DOHH2 (cell line): ENCODE data around the gene SIRT5.

Experiments used
- EZH2phosphoT487 ChIP-seq: fragments of 200-600 bp; sonication (generic); IDR thresholded peaks from 2 replicates; pipeline ENCODE4 v1.6.1; 2017; ENCODE audit warnings: borderline replicate concordance, mild to moderate bottlenecking, antibody characterized with exemption, low read length, moderate library complexity, mixed read lengths
- TF ChIP-seq, protein P1 (sequence below): fragments of 200-600 bp; sonication (generic); IDR thresholded peaks from one replicate; pipeline ENCODE4 v1.5.1; 2014; ENCODE audit warnings: antibody characterized with exemption, mild to moderate bottlenecking, low read depth, low read length; ENCODE audit not compliant: poor library complexity, severe bottlenecking

DNA sequence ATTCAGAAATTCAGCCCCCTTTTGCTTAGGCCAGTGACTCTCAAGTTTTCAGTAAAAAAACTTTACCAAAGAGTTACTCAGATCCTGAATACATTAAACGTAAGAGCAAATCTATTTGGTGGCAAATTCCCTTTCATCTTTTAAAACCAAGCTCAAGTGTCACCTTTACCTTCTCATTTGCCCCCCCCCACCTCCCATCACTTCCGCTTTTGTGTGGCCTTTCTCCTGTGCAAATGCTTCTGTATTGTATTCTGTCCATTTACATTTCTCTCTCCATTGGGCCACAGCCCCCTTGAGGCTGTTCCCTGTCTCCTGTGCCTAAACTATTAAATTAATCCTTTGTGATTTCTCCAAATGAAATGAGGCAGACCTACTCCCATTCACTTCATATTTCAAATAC lies 42.7 kb downstream of the SIRT5 start:
- TF ChIP-seq, protein P1, sequence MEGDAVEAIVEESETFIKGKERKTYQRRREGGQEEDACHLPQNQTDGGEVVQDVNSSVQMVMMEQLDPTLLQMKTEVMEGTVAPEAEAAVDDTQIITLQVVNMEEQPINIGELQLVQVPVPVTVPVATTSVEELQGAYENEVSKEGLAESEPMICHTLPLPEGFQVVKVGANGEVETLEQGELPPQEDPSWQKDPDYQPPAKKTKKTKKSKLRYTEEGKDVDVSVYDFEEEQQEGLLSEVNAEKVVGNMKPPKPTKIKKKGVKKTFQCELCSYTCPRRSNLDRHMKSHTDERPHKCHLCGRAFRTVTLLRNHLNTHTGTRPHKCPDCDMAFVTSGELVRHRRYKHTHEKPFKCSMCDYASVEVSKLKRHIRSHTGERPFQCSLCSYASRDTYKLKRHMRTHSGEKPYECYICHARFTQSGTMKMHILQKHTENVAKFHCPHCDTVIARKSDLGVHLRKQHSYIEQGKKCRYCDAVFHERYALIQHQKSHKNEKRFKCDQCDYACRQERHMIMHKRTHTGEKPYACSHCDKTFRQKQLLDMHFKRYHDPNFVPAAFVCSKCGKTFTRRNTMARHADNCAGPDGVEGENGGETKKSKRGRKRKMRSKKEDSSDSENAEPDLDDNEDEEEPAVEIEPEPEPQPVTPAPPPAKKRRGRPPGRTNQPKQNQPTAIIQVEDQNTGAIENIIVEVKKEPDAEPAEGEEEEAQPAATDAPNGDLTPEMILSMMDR: no peak
- TF ChIP-seq EZH2phosphoT487: no peak
